ENCODE measurements around the gene IFNL4. TPM values are rescaled to one million over a fixed set of nuclear protein-coding genes. Genes with fewer than 3 reads are reported as not detected.
A peak's percentile ranks its signal among the peaks of the same experiment; 100 is the strongest.
"Not testable (repeated sequence)": the region's sequence is repeated elsewhere in the genome, so short reads cannot be mapped to it uniquely, and the experiment has no call there.

Gene IFNL4
- polyA plus RNA-seq, 3 donors from 2014 or later, result 0.45 TPM; not detected in 2

DNA sequence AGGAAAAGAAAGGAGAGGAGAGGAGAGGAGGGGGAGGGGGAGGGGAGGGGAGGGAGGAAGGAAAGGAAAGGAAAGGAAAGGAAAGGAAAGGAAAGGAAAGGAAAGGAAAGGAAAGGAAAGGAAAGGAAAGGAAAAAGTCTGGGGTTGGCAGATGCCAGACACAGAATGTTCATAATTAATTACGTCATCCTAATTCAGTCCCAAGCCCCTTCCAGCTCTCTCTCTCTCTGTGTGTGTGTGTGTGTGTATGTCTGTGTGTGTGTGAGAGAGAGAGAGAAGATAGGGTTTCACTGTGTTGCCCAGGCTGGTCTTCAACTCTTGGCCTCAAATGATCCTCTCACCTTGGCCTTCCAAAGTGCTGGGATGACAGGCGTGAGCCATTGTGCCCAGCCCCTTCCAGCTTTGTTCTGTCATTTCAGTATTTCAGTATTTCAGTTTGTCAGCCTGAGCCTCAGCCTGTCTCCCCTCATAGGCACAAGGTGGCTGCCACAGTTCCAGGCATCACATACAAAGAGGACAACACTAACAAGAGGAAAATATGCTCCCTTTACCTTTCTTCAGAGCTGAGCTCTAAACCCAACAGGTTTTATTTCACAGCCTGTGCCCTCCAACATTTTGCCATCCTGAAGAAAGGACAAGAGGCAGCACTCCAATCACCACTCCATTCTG lies 18.4 kb downstream of the IFNL4 start:
- Mint-ChIP-seq H3K4me3 (no peak overlapping the region), H3K27ac (peak overlapping the region in 1 of 6 donors; percentile 40), H3K36me3 (no peaks in the 10 kb centered on the region), H3K27me3 (ENCODE audit: low read depth in 3 of 3) (peaks cover 0 to 2% (median 0%) of the 10 kb centered on the region in 3 donors), H3K4me1 (no peaks in the 10 kb centered on the region), H3K9me3 (peaks cover 0 to 2% (median 0%) of the 10 kb centered on the region in 6 donors)
- no peak for DNase-seq

DNA sequence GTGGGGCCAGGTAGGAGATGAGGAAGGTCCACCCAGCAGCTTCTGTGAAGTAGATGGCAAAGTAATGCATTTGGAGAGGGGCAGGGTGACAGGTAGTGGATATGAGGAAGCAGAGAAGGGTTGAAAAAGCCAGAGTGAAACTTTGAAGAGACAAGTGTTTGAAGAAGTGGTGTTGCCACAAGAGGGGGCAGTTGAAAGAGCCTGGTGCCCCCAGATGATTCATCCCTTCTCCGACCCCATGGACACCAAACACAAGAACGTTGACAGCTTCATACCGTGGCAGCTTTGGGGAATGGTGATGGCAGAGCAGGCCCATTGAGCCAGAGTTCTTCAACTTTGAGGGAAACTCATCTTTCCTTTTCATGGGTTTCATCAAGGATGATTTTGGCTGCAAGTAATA lies 23.7 kb downstream of the IFNL4 start:
- Mint-ChIP-seq H3K9me3 (no peaks in the 10 kb centered on the region), H3K27ac (no peak overlapping the region), H3K27me3 (ENCODE audit: low read depth in 3 of 3) (peaks cover 0 to 11% (median 7%) of the 10 kb centered on the region in 3 donors), H3K4me1 (peaks cover 0 to 7% of the 10 kb centered on the region in 2 donors), H3K36me3 (no peaks in the 10 kb centered on the region), H3K4me3 (no peak overlapping the region)
- peak; percentile 16 to 23 (median 19) for DNase-seq

DNA sequence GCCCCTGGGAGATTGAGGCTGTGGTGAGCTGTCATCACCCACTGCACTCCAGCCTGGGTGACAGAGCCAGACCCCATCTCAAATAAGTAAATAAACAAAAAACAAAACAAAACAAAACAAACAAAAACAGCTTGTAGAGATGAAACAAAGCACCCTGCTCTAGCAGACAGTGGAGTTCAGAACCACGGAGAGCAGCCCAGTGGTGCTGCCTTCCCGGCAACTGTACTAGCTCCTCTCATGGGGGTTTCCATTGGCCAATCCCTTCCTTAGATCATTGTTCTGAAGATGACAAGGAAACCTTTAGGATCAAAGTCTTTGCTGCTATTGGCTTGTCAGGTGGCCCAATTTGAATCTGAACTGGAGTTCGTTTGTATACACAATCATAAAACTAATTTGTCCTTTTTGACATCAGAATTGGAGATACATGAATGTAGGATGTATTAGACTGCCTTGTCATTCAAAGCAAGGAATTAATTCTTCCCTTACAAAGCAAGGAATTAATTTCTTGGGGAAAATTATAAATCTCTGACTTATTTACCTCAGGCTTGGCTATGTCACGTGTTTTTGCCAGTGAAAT lies 24.9 kb downstream of the IFNL4 start:
- Mint-ChIP-seq H3K9me3 (no peaks in the 10 kb centered on the region), H3K27me3 (ENCODE audit: low read depth in 3 of 3) (peaks cover 0 to 11% (median 7%) of the 10 kb centered on the region in 3 donors), H3K4me1 (peaks cover 0 to 7% of the 10 kb centered on the region in 2 donors), H3K36me3 (no peaks in the 10 kb centered on the region), H3K4me3 (no peak overlapping the region), H3K27ac (no peak overlapping the region)
- no peak for DNase-seq

DNA sequence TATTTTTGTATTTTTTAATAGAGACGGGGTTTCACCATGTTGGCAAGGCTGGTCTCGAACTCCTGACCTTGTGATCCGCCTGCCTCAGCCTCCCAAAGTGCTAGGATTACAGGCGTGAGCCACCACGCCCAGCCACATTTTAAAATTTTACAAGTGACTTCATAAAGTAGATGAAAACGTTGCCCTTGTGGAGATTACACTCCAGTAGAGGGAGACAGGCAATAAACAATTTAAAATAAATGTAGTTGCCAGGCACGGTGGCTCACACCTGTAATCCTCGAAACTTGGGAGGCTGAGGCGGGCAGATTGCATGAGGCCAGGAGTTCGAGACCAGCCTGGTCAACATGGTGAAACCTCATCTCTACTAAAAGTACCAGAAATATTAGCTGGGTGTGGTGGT lies 29.5 kb downstream of the IFNL4 start:
- not testable (repeated sequence) for H3K9me3 Mint-ChIP-seq; H3K36me3 Mint-ChIP-seq; H3K27me3 Mint-ChIP-seq (ENCODE audit: low read depth in 3 of 3); H3K4me3 Mint-ChIP-seq; DNase-seq; H3K27ac Mint-ChIP-seq; H3K4me1 Mint-ChIP-seq

DNA sequence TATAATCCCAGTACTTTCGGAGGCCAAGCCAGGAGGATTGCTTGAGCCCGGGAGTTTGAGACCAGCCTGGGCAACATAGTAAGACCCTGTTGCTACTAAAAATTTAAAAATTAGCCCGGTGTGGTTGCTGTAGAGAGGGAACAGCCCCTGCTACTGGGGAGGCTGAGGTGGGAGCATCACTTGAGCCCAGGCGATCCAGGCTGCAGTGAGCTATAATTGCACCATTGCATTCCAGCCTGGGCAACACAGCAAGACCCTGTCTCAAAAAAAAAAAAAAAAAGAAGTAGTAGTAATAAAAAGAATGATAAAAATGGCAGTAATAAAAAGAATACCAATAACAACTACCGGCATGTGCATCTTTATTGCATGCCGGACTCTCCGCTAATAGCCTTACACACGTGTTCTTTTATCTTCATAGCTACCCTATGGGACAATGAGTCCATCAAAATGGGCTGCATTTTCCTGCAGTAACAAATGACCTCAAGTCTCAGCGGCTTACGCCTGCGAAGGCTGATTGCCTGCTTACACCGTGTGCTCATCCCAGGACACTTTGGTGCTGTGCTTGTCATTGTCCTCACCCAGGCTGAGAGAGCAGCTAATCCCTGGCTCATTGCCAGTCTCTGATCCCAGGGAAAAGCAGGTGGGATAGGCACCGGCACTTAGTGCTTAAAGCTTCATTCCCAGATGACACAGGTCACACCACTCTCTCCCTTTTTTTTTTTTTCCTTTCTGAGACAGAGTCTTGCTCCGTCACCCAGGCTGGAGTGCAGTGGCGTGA lies 30.2 kb downstream of the IFNL4 start:
- H3K27me3 Mint-ChIP-seq (ENCODE audit: low read depth in 3 of 3), result peaks cover 2 to 10% (median 5%) of the 10 kb centered on the region in 3 donors
- no peaks in the 10 kb centered on the region for H3K36me3 Mint-ChIP-seq
- H3K4me3 Mint-ChIP-seq, result no peak overlapping the region
- DNase-seq, result no peak
- peaks cover 0 to 2% (median 0%) of the 10 kb centered on the region in 6 donors for H3K9me3 Mint-ChIP-seq
- no peaks in the 10 kb centered on the region for H3K4me1 Mint-ChIP-seq
- H3K27ac Mint-ChIP-seq, result no peak overlapping the region

DNA sequence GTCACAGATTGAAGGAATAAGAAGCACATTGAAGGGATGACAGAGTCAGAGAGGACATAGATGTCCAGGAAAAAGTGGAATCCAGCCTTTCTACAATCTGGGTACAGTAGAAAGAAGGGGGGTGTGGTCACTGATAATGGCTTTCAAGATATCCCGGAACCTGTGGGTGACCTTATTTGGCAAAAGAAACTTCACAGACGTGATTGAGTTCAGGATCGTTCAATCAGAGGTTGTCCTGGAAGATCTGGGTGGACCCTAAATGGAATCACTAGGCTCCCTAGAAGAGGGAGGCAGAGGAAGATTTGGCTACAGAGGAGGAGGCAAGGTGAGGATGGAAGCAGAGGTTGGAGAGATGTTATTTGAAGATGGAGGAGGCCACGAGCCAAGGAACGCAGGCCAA lies 31.6 kb downstream of the IFNL4 start:
- no peaks in the 10 kb centered on the region for H3K4me1 Mint-ChIP-seq
- H3K4me3 Mint-ChIP-seq, result no peak overlapping the region
- peaks cover 2 to 10% (median 5%) of the 10 kb centered on the region in 3 donors for H3K27me3 Mint-ChIP-seq (ENCODE audit: low read depth in 3 of 3)
- H3K9me3 Mint-ChIP-seq, result peaks cover 0 to 2% (median 0%) of the 10 kb centered on the region in 6 donors
- no peaks in the 10 kb centered on the region for H3K36me3 Mint-ChIP-seq
- DNase-seq, result no peak
- H3K27ac Mint-ChIP-seq, result no peak overlapping the region

DNA sequence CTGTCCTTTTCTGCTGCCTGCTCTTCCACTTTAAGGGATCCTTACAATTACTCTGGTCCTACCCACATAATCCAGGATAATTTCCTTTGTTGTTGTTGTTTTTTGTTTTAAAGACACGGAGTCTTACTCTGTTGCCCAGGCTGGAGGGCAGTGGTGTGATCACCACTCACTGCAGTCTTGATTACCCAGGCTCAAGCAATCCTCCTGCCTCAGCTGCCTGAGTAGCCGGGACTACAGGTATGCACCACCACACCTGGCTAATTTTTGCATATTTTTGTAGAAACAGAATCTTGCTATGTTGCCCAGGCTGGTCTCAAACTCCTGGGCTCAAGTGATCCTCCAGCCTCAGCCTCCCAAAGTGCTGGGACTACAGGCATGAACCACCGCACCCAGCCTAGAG lies 33.3 kb downstream of the IFNL4 start:
- not testable (repeated sequence) for DNase-seq; H3K27ac Mint-ChIP-seq; H3K27me3 Mint-ChIP-seq (ENCODE audit: low read depth in 3 of 3); H3K9me3 Mint-ChIP-seq; H3K4me1 Mint-ChIP-seq; H3K36me3 Mint-ChIP-seq; H3K4me3 Mint-ChIP-seq

DNA sequence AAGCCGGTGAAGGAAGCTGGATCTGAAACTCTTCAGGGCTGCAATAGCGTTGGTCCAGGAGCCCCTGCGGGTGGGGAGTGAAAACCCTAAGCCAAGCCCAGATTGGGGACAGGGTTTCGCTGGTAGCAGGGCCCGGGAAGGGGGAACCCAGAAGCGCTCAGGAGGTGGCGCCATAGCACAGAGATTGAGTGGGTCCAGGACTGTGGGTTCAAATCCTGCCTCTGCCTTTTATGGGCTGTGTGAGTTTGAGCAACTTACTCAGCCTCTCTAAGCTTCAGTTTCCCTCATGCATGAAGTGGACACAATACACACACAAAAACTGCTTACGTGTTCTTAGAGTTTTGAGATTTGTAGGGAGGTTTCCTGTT lies 36.3 kb downstream of the IFNL4 start:
- peak; percentile 51 to 63 (median 53) for DNase-seq
- Mint-ChIP-seq H3K9me3 (no peaks in the 10 kb centered on the region), H3K27ac (no peak overlapping the region), H3K27me3 (ENCODE audit: low read depth in 3 of 3) (peaks cover 0 to 4% (median 3%) of the 10 kb centered on the region in 3 donors), H3K36me3 (no peaks in the 10 kb centered on the region), H3K4me1 (no peaks in the 10 kb centered on the region), H3K4me3 (no peak overlapping the region)

DNA sequence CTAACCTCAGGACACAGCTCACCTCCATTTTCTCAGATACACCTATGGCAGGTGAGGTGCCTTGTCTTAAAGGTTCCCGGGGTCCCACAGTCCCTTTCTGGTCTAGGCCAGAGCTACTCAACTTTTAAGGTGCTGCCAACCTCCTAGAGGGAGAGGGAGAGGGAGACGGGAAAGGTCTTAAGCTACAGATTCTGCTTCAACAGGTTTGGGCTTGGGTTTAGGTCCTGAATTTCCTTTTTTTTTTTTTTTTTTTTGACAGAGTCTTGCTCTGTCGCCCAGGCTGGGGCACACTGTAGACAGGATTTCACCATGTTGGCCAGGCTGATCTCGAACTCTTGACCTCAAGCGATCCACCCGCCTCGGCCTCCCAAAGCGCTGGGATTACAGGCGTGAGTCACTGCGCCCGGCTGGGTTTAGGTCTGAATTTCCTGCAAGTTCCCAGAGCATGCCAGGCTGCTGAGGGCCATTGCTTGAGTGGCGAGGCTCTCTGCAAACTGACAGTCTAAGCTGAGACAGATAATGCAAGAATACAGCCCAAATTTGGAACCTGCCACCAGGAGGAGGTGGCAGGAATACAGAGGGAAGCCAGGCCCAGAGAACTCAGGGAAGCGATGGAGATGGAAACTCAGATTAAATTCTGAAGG lies 36.8 kb downstream of the IFNL4 start:
- H3K27ac Mint-ChIP-seq, result no peak overlapping the region
- H3K36me3 Mint-ChIP-seq, result no peaks in the 10 kb centered on the region
- H3K4me3 Mint-ChIP-seq, result no peak overlapping the region
- no peak for DNase-seq
- no peaks in the 10 kb centered on the region for H3K4me1 Mint-ChIP-seq
- H3K27me3 Mint-ChIP-seq (ENCODE audit: low read depth in 3 of 3), result peaks cover 0 to 2% (median 2%) of the 10 kb centered on the region in 3 donors
- no peaks in the 10 kb centered on the region for H3K9me3 Mint-ChIP-seq

DNA sequence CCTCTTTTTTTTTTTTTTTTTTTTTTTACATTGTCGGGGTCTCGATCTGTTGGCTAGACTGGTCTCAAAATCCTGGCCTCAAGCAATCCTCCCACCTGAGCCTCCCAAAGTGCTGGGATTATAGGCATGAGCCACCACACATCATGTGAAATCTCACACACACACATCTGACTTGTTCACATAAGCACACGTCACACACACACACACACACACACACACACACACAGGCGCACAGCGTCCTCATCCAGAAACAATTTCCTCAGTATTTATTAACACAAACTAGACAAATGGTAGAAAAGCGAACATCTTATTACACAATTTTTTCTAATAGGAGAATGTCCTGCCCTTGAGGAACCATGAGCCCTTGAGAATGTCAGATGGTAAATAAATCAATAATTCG lies 39.5 kb downstream of the IFNL4 start:
- peaks cover 3 to 11% (median 10%) of the 10 kb centered on the region in 3 donors for H3K27me3 Mint-ChIP-seq (ENCODE audit: low read depth in 3 of 3)
- H3K36me3 Mint-ChIP-seq, result no peaks in the 10 kb centered on the region
- H3K27ac Mint-ChIP-seq, result no peak overlapping the region
- no peak overlapping the region for H3K4me3 Mint-ChIP-seq
- no peaks in the 10 kb centered on the region for H3K9me3 Mint-ChIP-seq
- DNase-seq, result no peak
- H3K4me1 Mint-ChIP-seq, result no peaks in the 10 kb centered on the region

DNA sequence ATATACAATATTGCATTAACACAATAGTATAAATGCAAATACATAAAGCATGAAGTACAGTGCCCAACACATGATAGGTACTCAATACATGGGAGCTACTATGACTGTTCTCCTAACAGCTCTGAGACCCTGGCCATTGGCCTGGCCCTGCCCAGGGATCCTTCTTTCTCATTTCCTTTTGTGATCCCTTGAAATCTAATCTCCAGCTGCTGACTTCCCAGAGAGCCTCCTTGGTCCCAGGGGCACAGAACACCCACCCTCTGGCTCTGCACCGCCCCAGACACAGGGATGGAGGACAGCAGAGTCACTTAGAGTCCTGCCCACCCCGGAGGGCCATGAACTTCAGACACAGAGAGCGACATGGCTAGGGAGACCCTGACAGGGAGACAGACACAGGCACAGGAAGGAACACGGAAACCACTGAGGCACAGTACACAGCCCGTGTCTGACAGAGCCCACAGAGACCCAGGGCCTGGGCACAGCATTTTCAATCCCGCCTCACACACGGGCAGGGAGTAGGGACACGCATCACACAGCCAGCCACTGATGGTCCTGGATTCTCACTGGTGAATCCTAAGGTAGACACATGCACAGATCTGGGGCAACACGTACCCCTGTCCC lies 40.4 kb downstream of the IFNL4 start:
- Mint-ChIP-seq H3K27ac (no peak overlapping the region), H3K36me3 (no peaks in the 10 kb centered on the region), H3K4me1 (no peaks in the 10 kb centered on the region), H3K27me3 (ENCODE audit: low read depth in 3 of 3) (peaks cover 6 to 13% (median 11%) of the 10 kb centered on the region in 3 donors), H3K4me3 (no peak overlapping the region), H3K9me3 (no peaks in the 10 kb centered on the region)
- DNase-seq, result no peak

DNA sequence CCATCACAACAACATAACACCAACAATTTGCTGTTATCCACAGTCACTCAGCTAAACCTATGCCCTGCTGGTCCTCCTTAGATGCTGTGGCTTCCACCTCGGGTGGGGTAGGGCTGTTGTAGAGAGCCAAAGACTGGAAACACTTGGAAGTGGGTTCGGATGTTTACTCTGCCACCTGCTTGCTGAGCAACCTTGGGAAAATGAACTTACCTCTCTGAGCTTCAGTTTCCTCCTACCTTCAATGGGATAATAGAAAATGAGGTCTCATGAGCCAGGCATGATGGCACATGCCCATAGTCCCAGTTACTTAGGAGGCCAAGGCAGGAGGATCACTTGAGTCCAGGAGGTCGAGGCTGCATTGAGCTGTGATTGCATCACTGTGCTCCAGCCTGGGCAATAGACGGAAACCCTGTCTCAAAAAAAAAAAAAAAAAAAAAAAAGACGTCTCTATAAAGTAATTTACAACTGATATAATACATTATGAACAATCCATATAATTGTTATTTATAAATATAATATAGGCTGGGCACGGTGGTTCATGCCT lies 41.3 kb downstream of the IFNL4 start:
- peaks cover 7 to 17% (median 14%) of the 10 kb centered on the region in 3 donors for H3K27me3 Mint-ChIP-seq (ENCODE audit: low read depth in 3 of 3)
- H3K27ac Mint-ChIP-seq, result no peak overlapping the region
- no peak overlapping the region for H3K4me3 Mint-ChIP-seq
- H3K36me3 Mint-ChIP-seq, result no peaks in the 10 kb centered on the region
- DNase-seq, result no peak
- H3K9me3 Mint-ChIP-seq, result no peaks in the 10 kb centered on the region
- H3K4me1 Mint-ChIP-seq, result no peaks in the 10 kb centered on the region

DNA sequence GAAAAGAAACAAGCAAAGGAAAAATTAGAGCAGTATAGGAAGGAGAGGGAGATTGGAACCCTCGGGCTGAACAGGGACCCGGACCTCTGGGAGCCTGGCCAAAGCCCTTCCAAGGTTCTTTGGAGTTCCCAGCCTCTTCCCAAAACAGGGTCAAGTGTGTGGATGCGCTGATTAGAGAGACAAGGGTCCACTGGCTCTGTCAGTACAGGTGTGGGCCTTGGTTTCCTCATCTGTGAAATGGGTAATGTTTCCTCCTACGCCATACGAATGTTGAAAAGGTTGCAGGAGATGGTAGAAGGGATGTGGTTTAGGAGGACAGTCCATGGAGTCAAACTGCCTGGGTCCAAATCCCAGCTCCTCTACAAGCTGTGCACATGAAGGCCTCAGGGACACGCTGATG lies 42.5 kb downstream of the IFNL4 start:
- Mint-ChIP-seq H3K9me3 (peaks cover 0 to 2% (median 0%) of the 10 kb centered on the region in 6 donors), H3K36me3 (no peaks in the 10 kb centered on the region), H3K4me1 (no peaks in the 10 kb centered on the region), H3K4me3 (no peak overlapping the region), H3K27me3 (ENCODE audit: low read depth in 3 of 3) (peaks cover 11 to 23% (median 18%) of the 10 kb centered on the region in 3 donors), H3K27ac (no peak overlapping the region)
- no peak for DNase-seq
